GM13976 (cell line): Measurements from ENCODE around the gene DEFB132.

Experiments
- DNase-seq: peaks from one replicate; pipeline ENCODE4 v3.0.0; 2012; ENCODE audit warnings: low spot score
- CTCF ChIP-seq: IDR thresholded peaks from 2 replicates; pipeline ENCODE4 v1.5.1; 2012; ENCODE audit warnings: borderline replicate concordance, mild to moderate bottlenecking; ENCODE audit not compliant: insufficient read depth; ENCODE audit errors: extremely low read depth, missing control alignments, control extremely low read depth
- in situ Hi-C: fragments of 300-500 bp; cut with MboI; formaldehyde crosslinking; loops from one replicate; pipeline ENCODE4 v1.12.0; 2022; ENCODE audit warnings: low sequenced_read_pairs, mixed read lengths, inconsistent platforms; ENCODE audit not compliant: unreplicated experiment

Gene DEFB132

DNA sequence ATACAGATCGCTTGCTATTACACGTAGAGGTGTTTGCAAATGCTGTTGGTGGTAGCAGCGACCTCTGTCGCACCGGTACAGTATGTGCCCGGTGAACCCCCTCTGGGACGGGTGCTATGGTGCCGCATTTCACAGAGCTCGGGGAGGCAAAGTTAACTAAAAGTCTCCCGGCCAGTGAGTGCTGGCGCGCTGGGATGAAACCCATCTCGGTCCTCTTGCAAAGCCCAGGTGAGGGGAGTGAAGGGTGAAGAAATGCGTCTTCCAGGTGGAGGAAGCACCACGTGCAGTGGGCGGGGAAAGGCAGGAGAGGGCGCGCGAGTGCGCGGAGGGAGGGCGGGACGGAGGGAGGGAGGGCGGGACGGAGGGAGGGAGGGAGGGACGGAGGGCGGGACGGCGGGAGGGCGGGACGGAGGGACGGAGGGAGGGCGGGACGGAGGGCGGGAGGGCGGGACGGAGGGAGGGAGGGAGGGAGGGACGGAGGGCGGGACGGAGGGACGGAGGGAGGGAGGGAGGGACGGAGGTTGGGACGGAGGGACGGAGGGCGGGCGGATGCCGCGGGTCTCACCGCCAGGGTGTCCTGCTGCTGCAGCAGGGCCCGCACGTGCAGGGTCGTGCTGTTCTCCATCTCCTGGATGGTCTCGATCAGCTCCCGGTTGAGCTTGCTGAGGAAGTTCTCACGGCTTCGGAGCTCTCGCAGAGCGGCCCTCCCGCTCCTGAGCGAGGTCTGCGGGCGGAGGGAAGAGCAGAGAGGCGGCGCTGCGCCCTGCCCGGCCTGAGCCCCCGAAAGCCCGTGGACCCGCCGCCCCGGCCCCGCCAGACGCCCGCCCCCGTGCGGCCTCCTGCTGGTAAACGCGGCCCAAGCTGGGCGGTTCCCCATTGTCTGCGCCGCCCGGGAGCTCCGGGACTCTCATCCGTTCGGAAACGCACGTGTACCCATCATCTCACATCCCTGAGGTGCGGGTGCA, 21.4 kb downstream of the DEFB132 start:
- no peak for DNase-seq
- in situ Hi-C loops: no loop called here
- TF ChIP-seq CTCF: no peak

- TF ChIP-seq CTCF: no peak
- in situ Hi-C loops: no loop called here
Observed at GRCh38 chr20:284172-284571, 26.6 kb downstream of the DEFB132 start.

DNA sequence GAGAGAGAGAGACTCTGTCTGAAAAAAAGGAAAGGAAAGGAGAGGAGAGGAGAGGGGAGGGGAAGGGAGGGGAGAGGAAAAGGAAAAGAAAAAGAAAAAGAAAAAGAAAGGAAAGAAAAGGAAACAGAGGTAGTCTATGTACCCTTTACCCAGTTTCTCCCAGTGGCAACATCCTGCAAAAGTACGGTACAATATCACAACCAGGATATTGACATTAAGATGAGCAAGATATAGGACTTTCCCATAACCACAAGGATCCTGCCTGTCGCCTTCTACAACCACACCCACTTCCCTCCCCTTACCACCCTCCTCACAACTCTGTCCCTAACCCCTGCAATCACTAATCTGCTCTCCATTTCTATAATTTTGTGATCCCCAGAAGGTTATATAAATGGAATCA, 29.0 kb downstream of the DEFB132 start:
- in situ Hi-C loops: no loop called here
- DNase-seq: no peak
- no peak for TF ChIP-seq CTCF

More at GRCh38 chr20:284172-284571, 26.6 kb downstream of the DEFB132 start:
- DNase-seq: no peak

- in situ Hi-C loops: no loop called here
- TF ChIP-seq CTCF: no peak
- no peak for DNase-seq
Observed at GRCh38 chr20:288956-289692, 31.6 kb downstream of the DEFB132 start.

- in situ Hi-C loops: no loop called here
- TF ChIP-seq CTCF: no peak
- no peak for DNase-seq
Observed at GRCh38 chr20:289693-290083, 32.2 kb downstream of the DEFB132 start.

DNA sequence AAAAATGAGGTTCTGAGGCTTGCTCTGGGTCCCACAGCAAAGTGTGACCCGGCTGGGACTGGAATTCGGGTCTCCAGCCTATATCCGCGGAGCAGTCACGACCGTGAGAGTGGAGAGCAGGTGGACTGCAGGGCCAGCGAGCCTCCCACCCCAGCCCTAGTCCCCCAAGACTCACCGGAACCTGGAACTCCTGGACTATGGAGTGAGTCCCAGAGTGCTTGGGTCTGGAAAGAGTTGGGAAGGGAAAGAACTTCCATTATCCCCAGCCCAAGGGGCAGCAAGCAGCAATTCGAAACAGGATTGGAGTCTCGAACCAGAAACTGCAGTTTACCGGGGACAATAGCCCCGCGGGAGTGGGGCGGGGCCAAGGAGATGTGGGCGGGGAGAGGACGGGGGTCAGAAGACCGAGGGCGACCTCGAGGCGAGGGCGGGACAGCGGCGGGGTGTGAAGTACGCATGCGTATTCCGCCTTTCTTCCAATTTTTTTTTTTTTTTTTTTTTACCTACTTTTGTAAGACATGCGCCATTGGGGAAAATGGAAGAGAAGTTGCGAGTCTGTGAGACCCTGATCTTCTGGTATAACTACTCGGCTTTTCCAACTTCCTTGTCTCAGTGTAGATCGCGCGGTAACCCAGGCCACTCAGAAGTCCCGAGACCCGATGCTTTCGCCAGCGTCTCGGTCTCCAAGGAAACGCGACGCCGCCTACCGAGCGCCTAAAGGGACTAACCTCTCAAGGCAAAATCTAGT, 32.7 kb downstream of the DEFB132 start, which contains the start of gene C20orf96:
Gene C20orf96, minus strand, starts transcription at position 667 of the 748 bp plus-strand sequence. Its CDS starts 140 bp downstream, at position 527.
- peak; percentile 97 for DNase-seq

More for the DNA sequence above, 32.7 kb downstream of the DEFB132 start, which contains the start of gene C20orf96:
- in situ Hi-C loops: no loop called here
- peak; percentile 15 for TF ChIP-seq CTCF
